HG02610 (cell line): ENCODE data around the gene MLF2.
"Not testable (repeated sequence)": the region's sequence is repeated elsewhere in the genome, so short reads cannot be mapped to it uniquely, and the experiment has no call there.

Source experiments
- ATAC-seq: cut with Tn5 transposase; IDR thresholded peaks from one replicate; pipeline ENCODE4 v1.9.1; 2021; ENCODE audit warnings: mild to moderate bottlenecking, moderate library complexity; ENCODE audit not compliant: unreplicated experiment

Gene MLF2

DNA sequence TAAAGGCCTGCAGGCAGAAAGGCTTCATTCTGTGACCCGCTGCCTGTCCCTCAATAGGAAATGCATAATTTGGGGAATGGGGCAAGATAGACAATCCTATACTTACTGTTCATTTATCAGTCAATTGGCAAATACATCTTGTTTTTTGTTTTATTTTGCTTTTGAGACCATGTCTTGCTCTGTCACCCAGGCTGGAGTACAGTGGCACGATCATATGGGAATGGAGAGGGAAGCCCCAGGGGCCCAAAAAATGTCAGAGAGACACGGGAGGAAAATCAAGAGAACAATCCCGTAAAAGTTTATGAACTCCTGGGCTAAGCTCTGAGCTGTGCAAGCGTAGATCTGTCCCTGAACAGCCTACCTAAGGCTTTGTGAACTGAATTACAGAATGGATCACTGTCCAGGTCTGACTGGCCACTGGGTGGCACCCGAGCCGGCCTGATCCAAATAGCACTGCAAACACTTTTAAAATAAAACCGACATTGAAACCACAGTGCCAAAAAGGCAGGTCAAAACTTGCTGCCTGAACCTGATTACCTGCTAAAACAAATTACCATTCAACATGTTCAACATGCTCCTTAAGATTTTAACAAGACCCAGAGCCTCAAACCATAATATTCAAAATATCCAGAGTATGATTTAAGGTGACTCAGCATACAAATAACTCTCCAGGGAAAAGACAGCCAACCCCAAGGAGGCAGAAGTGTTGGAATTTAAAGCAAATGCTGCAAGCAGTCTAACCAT is 17.3 kb downstream of the MLF2 start:
- ATAC-seq: no peak

DNA sequence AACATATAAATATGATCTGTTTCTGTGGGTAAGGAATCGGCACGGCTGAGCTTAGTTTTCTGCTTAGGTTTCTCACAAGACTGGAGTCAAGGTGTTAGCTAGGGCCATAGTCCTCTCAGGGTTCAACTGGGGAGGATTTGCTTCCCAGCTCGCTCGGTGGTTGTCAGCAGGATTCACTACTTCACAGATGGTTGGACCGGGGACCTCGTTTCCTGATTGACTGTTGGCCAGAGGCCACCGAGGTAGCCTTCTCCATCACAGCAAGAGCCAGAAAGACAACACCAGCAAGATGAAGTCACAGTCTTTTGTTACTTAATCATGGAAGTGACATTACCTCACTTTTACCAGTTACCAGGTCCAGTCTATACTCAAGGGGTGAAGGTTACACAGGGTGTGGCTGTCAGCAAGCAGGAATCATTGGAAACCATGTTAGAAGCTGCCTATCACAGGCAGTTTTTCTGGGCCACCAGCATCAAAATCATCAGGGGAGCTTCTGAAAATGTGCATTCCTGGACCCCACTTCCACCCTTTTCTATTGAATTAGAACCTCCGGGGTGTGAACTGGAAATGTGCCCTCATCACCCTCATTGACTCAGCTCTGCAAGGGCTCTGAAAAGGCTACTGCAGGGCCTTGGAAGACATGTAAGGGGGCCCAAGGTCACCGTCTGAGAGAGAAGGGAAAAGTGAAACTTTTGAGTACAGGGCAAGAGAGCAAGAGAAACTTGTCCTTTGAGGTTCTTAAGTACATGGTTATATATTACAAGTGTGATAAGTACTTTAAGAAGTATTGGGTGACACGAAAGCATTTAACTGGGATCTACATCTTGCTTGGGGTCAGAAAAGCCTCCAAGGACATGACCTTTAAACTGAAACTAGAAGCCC is 18.2 kb downstream of the MLF2 start:
- no peak for ATAC-seq

DNA sequence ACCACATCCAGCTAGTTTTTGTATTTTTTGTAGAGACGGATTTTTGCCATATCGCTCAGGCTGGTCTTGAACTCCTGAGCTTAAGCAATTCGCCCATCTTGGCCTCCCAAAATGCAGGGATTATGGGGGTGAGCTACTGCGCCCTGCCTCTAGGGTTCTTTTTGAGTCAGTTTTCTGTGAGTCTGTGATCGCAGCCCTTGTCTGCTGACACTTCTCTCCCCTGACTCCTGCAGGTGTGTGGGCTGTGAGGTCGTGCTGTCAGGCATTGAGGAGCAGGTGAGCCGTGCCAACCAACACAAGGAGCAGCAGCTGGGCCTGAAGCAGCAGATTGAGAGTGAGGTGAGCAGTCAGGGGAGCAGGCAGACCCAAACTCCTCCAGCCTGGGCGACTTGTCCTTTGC is 22.8 kb downstream of the MLF2 start:
- no peak for ATAC-seq

DNA sequence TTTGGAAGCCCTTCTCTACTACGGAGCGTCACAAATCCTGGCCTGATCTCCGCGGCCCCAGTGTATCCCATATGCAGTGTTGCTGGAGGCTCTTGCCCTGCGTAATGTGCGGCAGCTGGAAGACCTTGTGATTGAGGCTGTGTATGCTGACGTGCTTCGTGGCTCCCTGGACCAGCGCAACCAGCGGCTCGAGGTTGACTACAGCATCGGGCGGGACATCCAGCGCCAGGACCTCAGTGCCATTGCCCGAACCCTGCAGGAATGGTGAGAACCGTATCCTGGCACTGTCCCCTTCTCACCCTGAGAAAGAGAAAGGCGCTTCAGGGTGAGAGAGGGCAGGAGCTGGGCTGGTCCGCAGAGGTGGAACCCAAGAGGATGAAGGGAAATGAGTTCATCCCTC is 23.8 kb downstream of the MLF2 start:
- ATAC-seq: no peak

DNA sequence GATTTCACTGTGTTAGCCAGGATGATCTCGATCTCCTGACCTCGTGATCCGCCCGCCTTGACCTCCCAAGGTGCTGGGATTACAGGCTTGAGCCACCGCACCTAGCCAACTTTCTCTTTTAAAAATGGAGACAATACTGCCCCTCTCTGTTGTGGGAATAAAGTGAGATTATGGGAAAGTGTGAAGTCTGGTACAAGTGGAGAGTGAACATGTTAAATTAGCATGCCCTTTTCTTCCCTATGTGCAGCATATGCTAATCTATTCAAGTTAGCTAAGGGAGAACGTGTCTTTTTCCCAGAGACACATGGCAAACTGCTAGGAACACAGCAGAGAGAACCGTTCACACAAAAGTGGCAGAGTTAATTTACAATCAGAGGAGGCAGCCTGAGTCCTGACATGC is 27.6 kb downstream of the MLF2 start:
- no peak for ATAC-seq

DNA sequence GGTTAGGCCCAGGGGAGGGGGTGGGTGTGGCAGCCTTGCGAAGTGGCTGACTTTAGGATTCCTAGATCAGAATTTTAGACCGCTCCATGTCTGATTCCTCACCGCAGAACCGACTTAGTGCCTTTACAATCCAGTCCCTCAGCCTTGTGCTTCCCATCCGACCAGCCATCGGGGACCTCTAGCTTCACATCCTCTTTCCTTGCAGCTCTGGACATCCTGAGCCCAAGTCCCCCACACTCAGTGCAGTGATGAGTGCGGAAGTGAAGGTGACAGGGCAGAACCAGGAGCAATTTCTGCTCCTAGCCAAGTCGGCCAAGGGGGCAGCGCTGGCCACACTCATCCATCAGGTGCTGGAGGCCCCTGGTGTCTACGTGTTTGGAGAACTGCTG is 28.5 kb downstream of the MLF2 start:
- ATAC-seq: peak; percentile 18

DNA sequence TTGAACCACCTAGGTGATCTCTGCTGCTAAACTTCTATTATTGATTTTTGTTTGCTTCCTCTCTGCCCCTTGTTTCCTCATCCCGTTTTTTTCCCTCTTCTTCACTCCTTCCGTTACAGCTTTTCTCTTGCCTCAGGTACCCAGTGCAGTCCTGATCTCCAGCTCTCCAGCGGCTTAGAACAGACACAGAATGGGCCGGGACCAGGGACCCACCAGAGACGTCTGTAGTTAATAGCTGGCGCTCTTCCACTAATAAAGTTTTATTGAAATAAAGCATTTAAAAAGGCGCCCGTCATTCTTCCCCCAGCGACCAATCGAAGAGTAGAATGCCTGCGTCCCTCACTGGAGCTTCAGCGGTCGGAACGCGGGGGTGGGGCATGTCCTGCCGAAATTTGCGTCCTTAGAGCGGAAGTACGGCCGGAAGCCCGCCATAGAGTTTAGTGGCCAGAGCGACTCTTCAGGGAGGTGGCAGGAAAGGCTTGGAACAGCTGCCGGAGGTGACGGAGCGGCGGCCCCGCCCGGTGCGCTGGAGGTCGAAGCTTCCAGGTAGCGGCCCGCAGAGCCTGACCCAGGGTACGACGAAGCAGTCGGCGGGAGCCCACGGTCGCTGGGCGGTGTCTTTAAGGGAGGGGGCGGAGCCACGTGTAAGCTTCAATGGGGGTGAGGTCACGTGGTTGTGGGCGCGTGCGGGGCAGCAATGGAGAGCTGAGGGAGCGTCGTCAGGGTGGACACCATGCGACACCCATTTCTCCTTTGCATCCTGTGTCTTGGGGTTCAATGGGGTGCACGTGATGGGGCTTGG is 29.1 kb downstream of the MLF2 start, which contains the start of gene COPS7A:
TSS of gene COPS7A (plus strand) at position 440 of the 802 bp plus-strand sequence. CDS start 611 bp downstream, outside the sequence.
- ATAC-seq: peak; percentile 93

DNA sequence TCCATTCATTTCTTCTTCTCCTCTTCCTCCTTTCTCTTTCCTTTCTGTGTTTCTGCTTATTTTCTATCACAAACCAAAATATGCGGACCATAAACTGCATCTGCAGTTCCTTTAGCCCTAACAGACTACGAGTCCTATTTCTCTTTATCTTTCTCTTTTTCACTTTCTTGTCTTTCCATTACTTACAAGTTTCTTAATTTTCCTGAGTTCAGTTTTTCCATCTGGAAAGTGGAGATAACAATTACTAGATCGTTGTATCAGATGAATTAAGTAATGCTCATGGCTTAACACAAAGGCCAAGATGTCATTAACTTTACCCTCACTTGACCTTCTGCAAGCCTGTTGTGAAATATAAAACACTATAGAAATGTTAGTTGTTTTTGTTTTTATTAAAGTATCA is 30.1 kb downstream of the MLF2 start:
- no peak for ATAC-seq

DNA sequence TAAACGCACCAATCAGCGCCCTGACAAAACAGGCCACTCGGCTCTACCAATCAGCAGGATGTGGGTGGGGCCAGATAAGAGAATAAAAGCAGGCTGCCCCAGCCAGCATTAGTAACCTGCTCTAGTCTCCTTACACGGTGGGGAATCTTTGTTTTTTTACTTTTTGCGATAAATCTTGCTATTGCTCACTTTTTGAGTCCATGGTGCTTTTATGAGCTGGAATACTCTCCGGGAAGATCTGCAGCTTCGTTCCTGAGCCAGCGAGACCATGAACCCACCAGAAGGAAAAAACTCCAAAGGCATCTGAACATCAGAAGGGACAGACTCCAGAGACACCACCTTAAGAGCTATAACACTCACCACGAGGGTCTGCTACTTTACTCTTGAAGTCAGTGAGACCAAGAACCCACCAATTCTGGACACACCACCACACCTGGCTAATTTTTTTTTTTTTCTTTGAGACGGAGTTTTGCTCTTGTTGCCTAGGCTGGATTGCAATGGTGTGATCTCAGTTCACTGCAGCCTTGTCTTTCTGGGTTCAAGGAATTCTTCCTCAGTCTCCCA is 36.0 kb downstream of the MLF2 start:
- ATAC-seq: no peak

DNA sequence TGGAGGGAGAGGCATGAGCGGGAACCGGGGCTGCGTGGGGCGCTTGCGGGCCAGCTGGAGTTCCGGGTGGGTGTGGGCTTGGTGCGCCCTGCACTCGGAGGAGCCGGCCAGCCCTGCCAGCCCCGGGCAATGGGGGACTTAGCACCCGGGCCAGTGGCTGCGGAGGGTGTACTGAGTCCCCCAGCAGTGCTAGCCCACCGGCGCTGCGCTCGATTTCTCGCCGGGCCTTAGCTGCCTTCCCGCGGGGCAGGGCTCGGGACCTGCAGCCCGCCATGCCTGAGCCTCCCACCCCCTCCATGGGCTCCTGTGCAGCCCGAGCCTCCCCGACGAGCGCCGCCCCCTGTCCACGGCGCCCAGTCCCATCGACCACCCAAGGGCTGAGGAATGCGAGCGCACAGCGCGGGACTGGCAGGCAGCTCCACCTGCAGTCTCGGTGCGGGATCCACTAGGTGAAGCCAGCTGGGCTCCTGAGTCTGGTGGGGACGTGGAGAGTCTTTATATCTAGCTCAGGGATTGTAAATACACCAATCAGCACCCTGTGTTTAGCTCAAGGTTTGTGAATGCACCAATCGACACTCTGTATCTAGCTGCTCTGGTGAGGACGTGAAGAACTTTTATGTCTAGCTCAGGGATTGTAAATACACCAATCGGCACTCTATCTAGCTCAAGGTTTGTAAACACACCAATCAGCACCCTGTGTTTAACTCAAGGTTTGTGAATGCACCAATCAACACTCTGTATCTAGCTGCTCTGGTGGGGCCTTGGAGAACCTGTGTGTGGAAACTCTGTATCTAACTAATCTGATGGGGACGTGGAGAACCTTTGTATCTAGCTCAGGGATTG is 36.7 kb downstream of the MLF2 start:
- ATAC-seq: not testable (repeated sequence)

DNA sequence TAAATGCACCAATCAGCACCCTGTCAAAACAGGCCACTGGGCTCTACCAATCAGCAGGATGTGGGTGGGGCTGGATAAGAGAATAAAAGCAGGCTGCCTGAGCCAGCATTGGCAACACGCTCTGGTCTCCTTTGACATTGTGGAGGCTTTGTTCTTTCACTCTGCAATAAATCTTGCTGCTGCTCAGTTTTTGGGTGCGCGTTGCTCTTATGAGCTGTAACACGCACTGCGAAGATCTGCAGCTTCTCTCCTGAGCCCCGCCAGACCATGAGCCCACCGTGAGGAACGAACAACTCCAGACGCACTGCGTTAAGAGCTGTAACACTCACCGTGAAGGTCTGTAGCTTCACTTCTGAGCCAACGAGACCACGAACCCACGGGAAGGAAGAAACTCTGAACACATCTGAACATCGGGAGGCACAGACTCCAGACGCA is 44.0 kb downstream of the MLF2 start:
- no peak for ATAC-seq

DNA sequence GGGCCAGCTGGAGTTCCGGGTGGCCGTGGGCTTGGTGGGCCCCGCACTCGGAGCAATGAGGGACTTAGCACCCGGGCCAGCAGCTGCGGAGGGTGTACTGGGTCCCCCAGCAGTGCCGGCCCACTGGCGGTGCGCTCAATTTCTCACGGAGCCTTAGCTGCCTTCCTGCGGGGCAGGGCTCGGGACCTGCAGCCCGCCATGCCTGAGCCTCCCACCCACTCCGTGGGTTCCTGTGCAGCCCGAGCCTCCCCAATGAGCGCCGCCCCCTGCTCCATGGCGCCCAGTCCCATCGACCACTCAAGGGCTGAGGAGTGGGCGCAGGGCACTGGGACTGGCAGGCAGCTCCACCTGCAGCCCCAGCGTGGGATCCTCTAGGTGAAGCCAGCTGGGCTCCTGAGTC is 44.6 kb downstream of the MLF2 start:
- not testable (repeated sequence) for ATAC-seq

DNA sequence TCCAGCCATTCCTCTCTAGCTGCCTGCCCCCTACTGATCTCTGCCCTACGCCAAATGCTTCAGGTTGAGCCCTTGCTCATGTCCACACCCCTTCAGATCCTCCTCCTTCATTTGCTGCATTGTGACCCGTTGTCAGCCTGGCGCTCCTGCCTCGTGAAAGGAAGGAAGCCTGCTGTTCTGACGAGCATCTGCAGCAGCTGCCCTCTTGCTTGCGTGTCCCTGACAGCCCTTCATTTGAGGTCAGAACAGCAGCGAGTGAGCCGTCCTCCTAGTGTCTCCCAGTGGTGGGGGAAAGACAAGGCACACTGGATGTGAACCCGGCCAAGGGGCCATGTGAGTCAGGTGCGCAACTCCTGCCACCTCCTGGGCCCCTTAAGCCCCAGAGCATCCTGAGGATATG is 49.3 kb downstream of the MLF2 start:
- ATAC-seq: no peak

DNA sequence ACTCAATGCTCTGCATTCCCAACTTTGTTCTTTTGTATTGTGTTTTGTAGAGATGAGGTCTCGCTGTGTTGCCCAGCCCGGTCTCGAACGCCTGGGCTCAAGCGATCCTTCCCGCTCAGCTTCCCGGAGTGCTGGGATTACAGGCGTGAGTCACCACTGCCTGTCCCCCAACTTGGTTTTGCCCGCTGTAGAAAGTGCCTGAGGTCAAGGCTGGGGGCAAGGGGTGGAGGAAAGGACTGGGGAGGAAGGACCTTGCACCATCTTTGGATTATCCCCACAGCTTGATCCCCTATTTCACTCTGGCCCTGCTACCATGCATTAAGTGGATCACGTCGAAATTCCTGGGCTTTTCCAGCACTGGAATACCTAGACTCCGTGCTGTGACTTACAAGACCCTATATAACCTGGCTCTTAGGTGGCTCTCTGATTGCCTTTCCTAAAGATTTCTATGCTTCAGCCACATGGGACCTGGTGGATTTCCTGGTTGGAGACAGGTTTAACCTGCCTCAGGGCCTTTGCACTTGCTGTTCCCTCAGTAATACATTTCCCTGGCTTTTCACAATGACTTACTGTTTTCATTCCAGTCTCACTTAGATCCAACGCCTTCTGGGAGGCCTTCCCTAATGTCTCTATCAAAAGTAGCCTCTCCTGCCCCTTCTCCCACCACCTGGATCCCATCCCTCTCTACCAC is 51.7 kb downstream of the MLF2 start:
- no peak for ATAC-seq

DNA sequence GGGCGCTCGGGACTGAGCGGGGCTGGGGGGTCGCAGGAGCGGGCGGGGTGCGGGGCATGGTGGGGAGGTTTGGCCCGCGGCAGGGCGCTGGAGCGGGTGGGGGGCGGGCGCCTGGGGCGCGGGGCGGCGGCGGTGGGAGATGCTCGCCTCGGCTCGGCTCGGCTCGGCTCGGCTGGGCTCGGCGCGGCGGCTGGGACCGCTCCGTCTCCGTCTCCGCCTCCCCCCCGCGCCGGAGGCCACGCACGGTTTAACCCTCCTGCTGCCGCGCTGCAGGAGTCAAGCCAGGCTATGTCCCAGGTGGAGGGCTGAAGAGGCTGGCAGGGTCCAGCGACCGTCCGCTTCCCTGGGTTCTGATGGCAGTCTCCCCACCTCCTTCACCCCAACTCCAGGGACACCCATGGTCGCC is 52.3 kb downstream of the MLF2 start, which contains the start of gene PIANP:
TSS of gene PIANP (minus strand) at position 170 of the 406 bp plus-strand sequence. CDS start 2,754 bp downstream, outside the sequence.
- ATAC-seq: no peak

DNA sequence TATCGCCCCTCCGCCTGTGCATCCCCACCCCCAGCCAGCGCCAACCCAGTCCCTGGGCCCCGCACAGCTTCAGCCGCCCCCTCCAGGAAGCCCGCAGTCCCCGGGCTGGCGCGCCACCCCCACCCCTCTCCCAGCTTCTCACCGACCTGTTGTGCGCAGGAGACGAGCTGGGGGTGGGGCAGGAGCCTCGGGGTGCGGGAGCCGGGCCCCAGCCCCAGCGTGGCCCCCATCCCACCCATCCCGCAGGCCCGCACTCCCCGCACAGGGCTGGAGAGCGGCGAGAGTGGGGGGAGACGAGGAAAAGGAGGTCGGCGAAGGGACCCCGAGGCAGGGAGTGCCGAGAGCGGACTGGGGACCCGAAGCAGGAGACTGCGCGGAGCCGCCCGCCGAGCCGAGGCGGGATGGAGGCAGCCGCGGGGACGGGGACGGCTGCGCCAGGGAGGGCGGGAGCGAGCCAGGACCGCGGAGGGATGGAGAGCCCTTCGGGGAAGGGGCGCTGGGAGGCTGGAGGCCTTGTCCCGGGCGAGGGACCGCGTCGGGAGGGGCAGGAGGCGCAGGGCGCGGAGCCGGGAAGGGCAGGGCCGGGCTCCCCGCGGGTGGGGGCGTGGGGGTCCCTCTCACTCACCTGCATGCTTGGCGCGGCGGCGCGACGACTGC is 52.8 kb downstream of the MLF2 start:
- no peak for ATAC-seq

DNA sequence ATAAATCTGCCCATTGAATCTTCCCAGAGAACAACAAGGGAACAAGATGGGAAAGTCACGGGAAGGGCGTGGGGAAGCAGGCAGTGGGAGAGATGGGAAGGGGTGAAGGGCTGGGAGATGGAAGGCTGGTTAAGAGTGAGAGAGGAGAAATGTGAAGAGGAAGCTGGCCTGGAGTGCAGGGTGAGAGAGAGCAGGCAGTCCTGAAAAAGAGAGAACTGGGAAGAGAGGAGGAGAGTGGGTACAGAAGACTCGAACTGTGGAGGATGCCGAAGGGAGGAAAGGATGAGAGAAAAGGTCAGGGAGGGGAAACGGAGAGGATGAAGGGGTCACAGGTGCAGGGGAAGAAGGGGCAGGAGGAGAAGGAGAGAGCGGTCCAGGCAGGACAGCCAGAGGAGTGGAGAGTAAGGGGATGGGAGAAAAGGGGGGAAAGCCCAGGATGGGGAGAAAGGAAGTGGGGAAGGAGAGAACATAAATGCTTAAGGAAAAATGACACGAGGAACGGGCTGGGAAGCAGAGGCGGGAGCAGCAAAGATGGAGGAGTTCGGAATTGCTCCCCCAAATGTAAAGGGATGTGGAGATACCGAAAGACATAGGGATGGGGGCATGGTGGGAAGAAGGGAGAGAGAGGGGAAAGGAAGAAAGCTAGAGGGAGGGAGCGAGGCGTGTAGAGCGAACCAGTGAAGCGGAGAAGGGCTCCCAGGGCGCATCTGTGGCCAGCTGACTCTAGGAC is 53.5 kb downstream of the MLF2 start:
- ATAC-seq: no peak
